NCI-H1105 (cell line): Measurements from ENCODE around the gene RBFOX1.

ENCODE experiments used
- DNase-seq: peaks from one replicate; lab custom pipeline; 2025; lab: John Stamatoyannopoulos, UW

RBFOX1 gene

GRCh38 chr16:7420079-7420478, 87.4 kb downstream of the RBFOX1 start:
- DNase-seq = no peak

- DNase-seq = no peak
Observed at GRCh38 chr16:7420843-7421242, 88.2 kb downstream of the RBFOX1 start.

GRCh38 chr16:7421578-7421977, 88.9 kb downstream of the RBFOX1 start:
- DNase-seq = no peak

GRCh38 chr16:7422036-7422888, 89.6 kb downstream of the RBFOX1 start:
- no peak for DNase-seq

GRCh38 chr16:7423434-7424044, 90.9 kb downstream of the RBFOX1 start:
- DNase-seq = no peak

- DNase-seq = no peak
Observed at GRCh38 chr16:7426161-7426560, 93.5 kb downstream of the RBFOX1 start.

- DNase-seq = no peak
Observed at GRCh38 chr16:7431723-7432122, 99.1 kb downstream of the RBFOX1 start.

GRCh38 chr16:7436306-7436705, 103.7 kb downstream of the RBFOX1 start:
- no peak for DNase-seq

GRCh38 chr16:7437135-7437804, 104.6 kb downstream of the RBFOX1 start:
- no peak for DNase-seq

GRCh38 chr16:7437843-7438242, 105.2 kb downstream of the RBFOX1 start:
- DNase-seq = no peak

GRCh38 chr16:7438601-7439000, 106.0 kb downstream of the RBFOX1 start:
- no peak for DNase-seq

GRCh38 chr16:7439518-7439917, 106.9 kb downstream of the RBFOX1 start:
- DNase-seq = no peak

GRCh38 chr16:7440886-7441400, 108.3 kb downstream of the RBFOX1 start:
- DNase-seq = no peak

- DNase-seq = no peak
Observed at GRCh38 chr16:7442050-7442449, 109.4 kb downstream of the RBFOX1 start.

GRCh38 chr16:7443142-7443541, 110.5 kb downstream of the RBFOX1 start:
- DNase-seq = no peak

GRCh38 chr16:7443648-7444365, 111.2 kb downstream of the RBFOX1 start:
- DNase-seq = no peak

GRCh38 chr16:7449306-7449705, 116.7 kb downstream of the RBFOX1 start:
- DNase-seq = no peak

GRCh38 chr16:7449808-7450207, 117.2 kb downstream of the RBFOX1 start:
- DNase-seq = no peak

GRCh38 chr16:7450440-7450839, 117.8 kb downstream of the RBFOX1 start:
- DNase-seq = no peak

GRCh38 chr16:7452090-7452489, 119.4 kb downstream of the RBFOX1 start:
- no peak for DNase-seq

GRCh38 chr16:7456211-7456610, 123.6 kb downstream of the RBFOX1 start:
- DNase-seq = peak; percentile 61

- DNase-seq = no peak
Observed at GRCh38 chr16:7458144-7458543, 125.5 kb downstream of the RBFOX1 start.
